HG03066 (cell line): Measurements from ENCODE around the gene NEK9.

ENCODE experiments used
- ATAC-seq: cut with Tn5 transposase; IDR thresholded peaks from one replicate; pipeline ENCODE4 v1.9.1; 2021; ENCODE audit warnings: low read depth; ENCODE audit not compliant: unreplicated experiment

Gene NEK9

GRCh38 chr14:75147423-75148071 is 20.7 kb upstream of the NEK9 start:
- no peak for ATAC-seq

GRCh38 chr14:75144944-75145343 is 18.1 kb upstream of the NEK9 start:
- ATAC-seq, result no peak

GRCh38 chr14:75143761-75144527 is 17.1 kb upstream of the NEK9 start:
- no peak for ATAC-seq

GRCh38 chr14:75142494-75142893 is 15.6 kb upstream of the NEK9 start:
- no peak for ATAC-seq

- ATAC-seq, result no peak
Measured at GRCh38 chr14:75141967-75142366, 15.1 kb upstream of the NEK9 start.

GRCh38 chr14:75141062-75141461 is 14.2 kb upstream of the NEK9 start:
- ATAC-seq, result no peak

GRCh38 chr14:75140620-75141019 is 13.8 kb upstream of the NEK9 start:
- ATAC-seq, result no peak

GRCh38 chr14:75139185-75139584 is 12.3 kb upstream of the NEK9 start:
- ATAC-seq, result no peak

GRCh38 chr14:75138492-75138891 is 11.6 kb upstream of the NEK9 start:
- ATAC-seq, result no peak

GRCh38 chr14:75134644-75135043 is 7.8 kb upstream of the NEK9 start:
- no peak for ATAC-seq

- ATAC-seq, result no peak
Measured at GRCh38 chr14:75133597-75133996, 6.7 kb upstream of the NEK9 start.

- ATAC-seq, result no peak
Measured at GRCh38 chr14:75132382-75133086, 5.7 kb upstream of the NEK9 start.

GRCh38 chr14:75128596-75128990 is 1.7 kb upstream of the NEK9 start:
- no peak for ATAC-seq

GRCh38 chr14:75127903-75128595 is 1.2 kb upstream of the NEK9 start:
- no peak for ATAC-seq

GRCh38 chr14:75127474-75127820 is 599 bp upstream of the NEK9 start:
- ATAC-seq, result peak; percentile 12

GRCh38 chr14:75126121-75126544 is 715 bp downstream of the NEK9 start:
- no peak for ATAC-seq

GRCh38 chr14:75125617-75126016 is 1.2 kb downstream of the NEK9 start:
- no peak for ATAC-seq

GRCh38 chr14:75123991-75124390 is 2.9 kb downstream of the NEK9 start:
- no peak for ATAC-seq

GRCh38 chr14:75121552-75121951 is 5.3 kb downstream of the NEK9 start:
- ATAC-seq, result no peak

- no peak for ATAC-seq
Measured at GRCh38 chr14:75120541-75121291, 6.1 kb downstream of the NEK9 start.
